ENCODE results near the gene RNF123. TPM values are rescaled to one million over a fixed set of nuclear protein-coding genes. Genes with fewer than 3 reads are reported as not detected.

RNF123 gene
- total and polyA plus RNA-seq, 2 donors (not counting 3 experiments of a cell fraction or from before 2014, with no cell fraction given) = 43.4 to 59.3 TPM

- intact Hi-C loops (cut with micrococcal nuclease) = loop anchor here (1.0 kb wide), 1 partner anchor 132 kb away; no protein-coding TSS in a partner anchor
- FAIRE-seq (peak; percentile 89), DNase-seq (ENCODE audit: low read depth, low spot score) (peak; percentile 69)
- Histone ChIP-seq H3K36me3 (ENCODE audit: control insufficient read depth in 2 of 2, extremely low read depth in 1 of 2, insufficient read depth in 2 of 2, low read length in 2 of 2) (no peaks in the 10 kb centered on the region), H2AFZ (ENCODE audit: low read depth, low read length) (no peak overlapping the region), H3K79me2 (ENCODE audit: control insufficient read depth, insufficient read depth, low read length) (peaks cover 3% of the 10 kb centered on the region), H3K9me1 (replicated peaks; ENCODE audit: control insufficient read depth, extremely low read depth, insufficient read depth, low read length) (no peaks in the 10 kb centered on the region), H3K4me2 (ENCODE audit: insufficient read depth, low read length) (no peak overlapping the region), H3K4me1 (ENCODE audit: control insufficient read depth, extremely low read depth, insufficient read depth, low read length) (peaks cover 4% of the 10 kb centered on the region), H3K27ac (ENCODE audit: insufficient read depth, low read depth, low read length) (no peak overlapping the region), H3K9me3 (replicated peaks; ENCODE audit: control insufficient read depth, insufficient read depth, low read length) (no peaks in the 10 kb centered on the region), H3K4me3 (replicated peaks in 1 of 3; ENCODE audit: insufficient read depth in 1 of 3, low read depth in 1 of 3, low read length in 3 of 3) (no peak overlapping the region), H4K20me1 (replicated peaks; ENCODE audit: control insufficient read depth, extremely low read depth, insufficient read depth, low read length) (no peaks in the 10 kb centered on the region), H3K27me3 (ENCODE audit: control insufficient read depth in 2 of 2, insufficient read depth in 2 of 2, low read length in 2 of 2) (no peaks in the 10 kb centered on the region), H3K9ac (replicated peaks; ENCODE audit: extremely low read depth, insufficient read depth, low read length) (no peak overlapping the region)
- POLR2A ChIA-PET = interaction anchor here (0.9 to 1.0 kb wide), 2 partner anchors 131 to 132 kb away, joined by 3 to 9 read pairs; partner anchors contain the start of gene INKA1
- BruUV-seq (replicated peaks) = no TSS peak
- dilution Hi-C loops (cut with MboI; ENCODE audit: extremely low pct_ligation_motif_present, low sequenced_read_pairs) = no loop called here
- no peak for TF ChIP-seq POLR2AphosphoS5 (IDR thresholded peaks at IDR 0.05; ENCODE audit: insufficient read depth, low read depth, low read length)
- peak; percentile 70 to 96 for TF ChIP-seq CTCF (IDR thresholded peaks at IDR 0.05; ENCODE audit: extremely low read depth in 1 of 2, insufficient read depth in 1 of 2, low read depth in 1 of 2, low read length in 2 of 2)
- CTCF ChIA-PET = interaction anchor here (0.6 to 5.4 kb wide), 15 partner anchors 11 to 217 kb away, joined by 3 to 293 read pairs (median 4); partner anchors contain the start of gene BSN
Observed at GRCh38 chr3:49671291-49672288, 17.8 kb upstream of the RNF123 start.
